Lower leg skin (tissue), 3 donors: ENCODE data around the gene DIABLO.

Experiments used
- CTCF ChIP-seq, 3 donors: fragments of 450-650 bp; IDR thresholded peaks; one replicate each; pipeline ENCODE4 v1.5.1; 2016; ENCODE audit warnings: antibody characterized with exemption in 3 of 3, mild to moderate bottlenecking in 3 of 3, moderate library complexity in 2 of 3
- POLR2A ChIP-seq, 2 donors: fragments of 450-650 bp; IDR thresholded peaks; one replicate each; pipeline ENCODE4 v1.6.1; 2016 to 2017; ENCODE audit warnings: antibody characterized with exemption in 2 of 2, mild to moderate bottlenecking in 1 of 2, moderate library complexity in 1 of 2

- TF ChIP-seq POLR2A (IDR thresholded peaks at IDR 0.05) (no peak), CTCF (IDR thresholded peaks at IDR 0.05) (no peak)
Measured at GRCh38 chr12:122166422-122167349, 59.2 kb downstream of the DIABLO start.
